Heart left ventricle (tissue), 13 donors: Measurements from ENCODE around the gene GPR179.

Experiments
- POLR2A ChIP-seq, 2 donors: fragments of 450-650 bp; IDR thresholded peaks; one replicate each; pipeline ENCODE4 v1.6.1; 2017; ENCODE audit warnings: antibody characterized with exemption in 2 of 2, mild to moderate bottlenecking in 2 of 2, moderate library complexity in 2 of 2
- TF ChIP-seq, protein P1 (sequence below), 12 donors: fragments of 200-600 bp; sonication (generic) in 4 of 12; IDR thresholded peaks; one replicate each; pipeline versions ENCODE4 v1.5.0 to v1.8.0; 2018 to 2022; ENCODE audit warnings: antibody characterized with exemption in 12 of 12, mild to moderate bottlenecking in 5 of 12
- donor health status: ischemic (EF 13 %, LVEDD 7.1; RV severe dilation, severe dysfunction).
- donor health status: DM: no; HTN: yes; CAD: no.
- donor health status: DM: no; HTN: no; CAD: no.
- donor health status: ischemic (EF 25% LVEDD 6.9; RV normal size, moderate dysfunction).
- donor health status: ischemic (EF 25% LVEDD 5.7; RV mildly dilated, moderate dysfunction).
- donor health status: ischemic (EF 35%, LVEDD 5.7; RV mildly dilated, moderate dysfunction).
- donor health status: nonischemic (EF 11% LVEDD 7.7; RV severe dilation, severe dysfunction).
- donor health status: DM: yes; HTN: yes; CAD: no.
- donor health status: PGD.
- donor health status: ischemic (EF 29% LVEDD 5.4; RV normal size, mild dysfunction).
- donor health status: nonischemic (EF 23%, LVEDD 6.1; RV moderate dilation, normal function).

DNA sequence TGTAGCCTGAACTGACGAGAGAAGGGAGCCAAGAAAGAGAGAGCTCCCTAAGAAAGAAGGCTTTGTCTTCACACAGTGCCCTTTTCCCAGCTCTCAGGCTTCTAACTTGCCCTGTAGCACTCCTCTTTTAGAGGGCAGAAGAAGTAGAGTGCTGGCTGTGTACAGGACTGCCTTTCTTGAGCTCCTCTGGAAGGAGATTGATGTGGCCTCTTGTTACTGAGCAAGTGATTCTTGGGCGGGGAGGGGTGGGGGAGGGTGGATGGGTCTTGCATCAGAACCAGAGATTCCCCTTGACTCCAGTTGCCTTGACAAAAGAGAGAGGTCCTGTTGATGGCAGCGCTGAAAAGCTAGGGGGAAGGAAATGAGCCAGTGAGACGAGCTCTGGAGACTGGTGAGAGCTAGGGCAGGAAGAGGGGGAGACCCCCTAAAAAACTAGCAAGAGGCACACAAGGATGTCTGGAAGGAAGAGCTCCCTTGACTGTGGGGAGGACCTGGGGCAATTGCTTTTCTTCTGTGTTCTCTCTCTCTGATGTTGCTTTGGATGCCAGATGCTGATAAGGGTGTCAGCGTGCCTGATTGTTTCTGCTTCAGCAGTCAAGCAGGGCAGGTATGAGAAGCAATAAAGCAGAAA is 18.4 kb downstream of the GPR179 start:
- TF ChIP-seq, protein P1, sequence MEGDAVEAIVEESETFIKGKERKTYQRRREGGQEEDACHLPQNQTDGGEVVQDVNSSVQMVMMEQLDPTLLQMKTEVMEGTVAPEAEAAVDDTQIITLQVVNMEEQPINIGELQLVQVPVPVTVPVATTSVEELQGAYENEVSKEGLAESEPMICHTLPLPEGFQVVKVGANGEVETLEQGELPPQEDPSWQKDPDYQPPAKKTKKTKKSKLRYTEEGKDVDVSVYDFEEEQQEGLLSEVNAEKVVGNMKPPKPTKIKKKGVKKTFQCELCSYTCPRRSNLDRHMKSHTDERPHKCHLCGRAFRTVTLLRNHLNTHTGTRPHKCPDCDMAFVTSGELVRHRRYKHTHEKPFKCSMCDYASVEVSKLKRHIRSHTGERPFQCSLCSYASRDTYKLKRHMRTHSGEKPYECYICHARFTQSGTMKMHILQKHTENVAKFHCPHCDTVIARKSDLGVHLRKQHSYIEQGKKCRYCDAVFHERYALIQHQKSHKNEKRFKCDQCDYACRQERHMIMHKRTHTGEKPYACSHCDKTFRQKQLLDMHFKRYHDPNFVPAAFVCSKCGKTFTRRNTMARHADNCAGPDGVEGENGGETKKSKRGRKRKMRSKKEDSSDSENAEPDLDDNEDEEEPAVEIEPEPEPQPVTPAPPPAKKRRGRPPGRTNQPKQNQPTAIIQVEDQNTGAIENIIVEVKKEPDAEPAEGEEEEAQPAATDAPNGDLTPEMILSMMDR (IDR thresholded peaks at IDR 0.05): no peak
- TF ChIP-seq POLR2A (IDR thresholded peaks at IDR 0.05): no peak
